Body of pancreas (tissue), 4 donors: ENCODE results near the gene HLX. TPM values are rescaled to one million over a fixed set of nuclear protein-coding genes. Genes with fewer than 3 reads are reported as not detected.

Source experiments
- ATAC-seq: fragments of 150-250 bp; one replicate; pipeline ENCODE4 v1.9.1; 2016
- DNase-seq, 4 donors: peaks; one replicate each; pipeline ENCODE4 v3.0.0-alpha.2; 2019
- H3K27ac ChIP-seq, 4 donors: fragments of 200-600 bp; sonication (generic); 1 replicate in 3 of 4; 2 replicates in 1 of 4; pipeline versions ENCODE4 v1.5.1 to v1.6.1; 2016 to 2019; ENCODE audit warnings: mild to moderate bottlenecking in 1 of 4, mixed read lengths in 1 of 4, moderate library complexity in 1 of 4
- H3K27me3 ChIP-seq, 2 donors: fragments of 200-600 bp; sonication (generic); one replicate each; pipeline ENCODE4 v1.6.0; 2016; ENCODE audit warnings: mild to moderate bottlenecking in 1 of 2
- H3K36me3 ChIP-seq, 2 donors: fragments of 200-600 bp; sonication (generic); replicated peaks in 1 of 2; 2 replicates each; pipeline ENCODE4 v1.5.1; 2016; ENCODE audit warnings: low read depth in 2 of 2; ENCODE audit not compliant: insufficient read depth in 1 of 2
- H3K4me1 ChIP-seq: fragments of 200-600 bp; sonication (generic); one replicate; pipeline ENCODE4 v1.6.0; 2016
- H3K4me3 ChIP-seq, 2 donors: fragments of 200-600 bp; sonication (generic); 1 replicate in 1 of 2; 2 replicates in 1 of 2; pipeline ENCODE4 v1.5.1; 2016 to 2019
- H3K9me3 ChIP-seq, 3 donors: fragments of 200-600 bp; sonication (generic); 1 replicate in 2 of 3; 2 replicates in 1 of 3; pipeline ENCODE4 v1.5.1; 2016
- POLR2A ChIP-seq, 3 donors: fragments of 450-650 bp; IDR thresholded peaks; one replicate each; pipeline ENCODE4 v1.6.1; 2016; ENCODE audit warnings: antibody characterized with exemption in 3 of 3, mild to moderate bottlenecking in 2 of 3
- WGBS, 2 donors: methylation state at CpG; one replicate each; pipeline ENCODE4 v1.1.5; 2017; 5-methylcytosine and 5-hydroxymethylcytosine counted together
- intact Hi-C: fragments of 100-400 bp; cut with DNase I; formaldehyde crosslinking; loops from one replicate; pipeline ENCODE4 v1.15.1; 2023
- total RNA-seq, 2 donors: library from RNA; depleted of rRNA; stranded (reverse); fragments of >200 nt; gene quantifications; one replicate each; pipeline ENCODE4 v1.1.0, GENCODE V29; 2016
- TF ChIP-seq, protein P1 (sequence below), 7 experiments: fragments of 450-650 bp in 4 of 7; fragments of 200-600 bp in 3 of 7; sonication (generic) in 3 of 7; IDR thresholded peaks; one replicate each; pipeline ENCODE4 v1.5.1; 2016 to 2019; ENCODE audit warnings: antibody characterized with exemption in 7 of 7

Gene HLX
- total RNA-seq, 2 donors from 2014 or later = 1.6 to 1.8 TPM

DNA sequence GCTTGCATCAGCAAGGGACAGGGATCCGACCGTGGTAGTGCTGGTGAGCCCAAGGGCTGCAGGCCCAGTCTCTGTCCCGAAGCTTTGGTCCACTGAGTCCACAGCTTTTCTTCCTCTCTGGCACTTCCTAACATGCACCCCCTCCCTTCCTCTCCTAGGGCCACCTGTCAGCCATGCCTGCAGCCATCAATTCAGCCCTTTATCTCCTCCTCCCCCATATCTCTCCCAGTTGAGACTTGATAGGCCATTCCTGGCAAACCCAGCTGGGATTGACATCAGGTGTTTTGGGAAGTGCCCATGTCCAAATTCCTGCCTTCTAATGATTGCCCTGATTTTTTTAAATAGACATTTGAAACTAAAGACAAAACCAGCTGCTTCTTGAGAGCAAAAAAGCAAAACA, 25.6 kb downstream of the HLX start:
- no peaks in the 10 kb centered on the region for H3K27me3 ChIP-seq
- H3K9me3 ChIP-seq = no peaks in the 10 kb centered on the region
- no peak overlapping the region for H3K4me3 ChIP-seq
- DNase-seq = no peak
- 92 to 94% methylated on average over 3 of the region's 3 CpGs for WGBS, 2 donors
- no peak overlapping the region for H3K27ac ChIP-seq
- intact Hi-C loops = loop anchor here (10.0 kb wide), 1 partner anchor 530 kb away; no protein-coding TSS in a partner anchor
- no peak for TF ChIP-seq POLR2A (IDR thresholded peaks at IDR 0.05)
- TF ChIP-seq, protein P1, sequence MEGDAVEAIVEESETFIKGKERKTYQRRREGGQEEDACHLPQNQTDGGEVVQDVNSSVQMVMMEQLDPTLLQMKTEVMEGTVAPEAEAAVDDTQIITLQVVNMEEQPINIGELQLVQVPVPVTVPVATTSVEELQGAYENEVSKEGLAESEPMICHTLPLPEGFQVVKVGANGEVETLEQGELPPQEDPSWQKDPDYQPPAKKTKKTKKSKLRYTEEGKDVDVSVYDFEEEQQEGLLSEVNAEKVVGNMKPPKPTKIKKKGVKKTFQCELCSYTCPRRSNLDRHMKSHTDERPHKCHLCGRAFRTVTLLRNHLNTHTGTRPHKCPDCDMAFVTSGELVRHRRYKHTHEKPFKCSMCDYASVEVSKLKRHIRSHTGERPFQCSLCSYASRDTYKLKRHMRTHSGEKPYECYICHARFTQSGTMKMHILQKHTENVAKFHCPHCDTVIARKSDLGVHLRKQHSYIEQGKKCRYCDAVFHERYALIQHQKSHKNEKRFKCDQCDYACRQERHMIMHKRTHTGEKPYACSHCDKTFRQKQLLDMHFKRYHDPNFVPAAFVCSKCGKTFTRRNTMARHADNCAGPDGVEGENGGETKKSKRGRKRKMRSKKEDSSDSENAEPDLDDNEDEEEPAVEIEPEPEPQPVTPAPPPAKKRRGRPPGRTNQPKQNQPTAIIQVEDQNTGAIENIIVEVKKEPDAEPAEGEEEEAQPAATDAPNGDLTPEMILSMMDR (IDR thresholded peaks at IDR 0.05) = no peak
- ATAC-seq = no peak
- H3K4me1 ChIP-seq = no peaks in the 10 kb centered on the region
- no peaks in the 10 kb centered on the region for H3K36me3 ChIP-seq

DNA sequence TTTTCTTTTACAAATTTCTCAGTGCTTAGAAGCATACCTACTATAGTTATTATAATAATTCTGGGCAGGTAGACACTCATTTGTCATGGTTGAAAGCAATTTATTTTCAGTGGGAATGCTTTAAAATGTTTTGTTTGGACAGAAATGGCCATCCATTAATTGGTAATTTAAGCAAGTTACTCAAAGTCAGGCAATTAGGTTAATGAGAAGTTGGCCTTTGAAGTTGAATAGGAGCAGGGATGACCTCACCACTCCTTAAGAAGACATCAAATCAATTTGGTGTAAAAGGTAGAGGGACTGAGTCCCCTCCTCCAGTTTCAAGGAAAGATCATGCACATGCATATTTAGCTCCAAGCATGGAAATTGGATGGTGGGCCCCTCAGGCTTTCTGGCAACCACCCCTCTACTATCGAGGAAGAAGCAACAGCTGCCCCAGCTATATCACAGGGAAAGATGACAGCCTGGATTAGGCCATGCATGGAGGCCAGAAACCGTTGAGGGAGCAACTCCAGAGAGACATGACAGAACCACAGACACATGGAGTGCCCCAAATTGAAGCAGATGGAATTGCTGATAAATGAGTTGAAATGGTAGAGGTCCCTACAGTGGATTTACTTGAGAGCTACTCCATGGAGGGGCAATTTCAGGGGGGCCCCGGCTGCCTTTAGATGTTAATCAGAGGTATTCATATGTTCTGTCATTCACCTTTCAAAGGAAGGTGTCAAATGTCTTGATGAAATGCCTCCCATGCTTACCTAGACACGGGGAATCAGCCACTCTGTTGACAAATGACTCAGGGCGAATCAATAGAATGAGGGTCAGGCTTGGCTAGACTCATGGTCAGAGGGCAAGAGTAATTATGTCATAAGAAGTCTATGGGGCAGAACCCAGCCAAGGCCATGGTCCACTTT, 26.7 kb downstream of the HLX start:
- 47% methylated on average over 5 of the region's 5 CpGs for WGBS, 2 donors
- Histone ChIP-seq H3K4me1 (no peaks in the 10 kb centered on the region), H3K4me3 (no peak overlapping the region), H3K27me3 (no peaks in the 10 kb centered on the region), H3K9me3 (no peaks in the 10 kb centered on the region), H3K36me3 (no peaks in the 10 kb centered on the region), H3K27ac (no peak overlapping the region)
- TF ChIP-seq, protein P1 (IDR thresholded peaks at IDR 0.05) = no peak
- TF ChIP-seq POLR2A (IDR thresholded peaks at IDR 0.05) = no peak
- DNase-seq (no peak), ATAC-seq (no peak)
- intact Hi-C loops = loop anchor here (10.0 kb wide), 1 partner anchor 529 kb away; no protein-coding TSS in a partner anchor

DNA sequence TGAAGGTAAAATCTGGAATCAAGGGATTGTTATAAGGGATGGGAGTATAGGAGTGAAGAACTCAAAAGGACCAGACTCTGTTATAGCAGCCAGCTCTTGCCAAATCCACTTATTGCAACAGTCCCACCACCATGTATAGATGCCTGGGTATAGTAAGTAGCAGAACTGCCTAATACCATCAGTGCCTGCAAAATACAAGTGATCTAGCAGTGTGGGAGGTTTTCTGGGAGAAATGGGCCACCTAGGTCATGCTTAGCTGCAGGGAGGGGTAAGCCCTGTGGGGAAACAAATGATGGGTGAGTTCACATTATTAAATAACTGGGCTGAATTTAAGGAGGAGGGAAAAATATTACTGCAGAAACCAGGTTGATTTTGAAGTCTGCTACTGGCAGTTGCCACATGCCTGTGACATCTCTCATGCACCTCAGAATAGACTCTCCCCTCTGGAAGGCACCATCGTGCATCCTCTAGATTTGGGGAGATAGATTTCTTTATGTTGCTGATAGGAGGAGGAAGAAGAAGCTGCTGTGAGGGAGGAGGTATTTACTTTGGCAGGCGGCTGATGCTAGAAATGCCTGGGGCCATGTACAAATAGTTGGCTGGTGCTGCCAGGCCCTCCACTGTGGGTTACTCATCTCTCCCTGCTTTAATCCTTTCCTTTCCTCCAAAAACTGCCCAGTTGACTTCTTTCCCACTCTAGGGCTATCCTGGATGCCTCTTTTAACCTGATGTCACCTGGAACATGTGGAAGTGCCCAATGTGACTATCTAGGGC, 27.5 kb downstream of the HLX start:
- Histone ChIP-seq H3K36me3 (no peaks in the 10 kb centered on the region), H3K4me1 (no peaks in the 10 kb centered on the region), H3K9me3 (no peaks in the 10 kb centered on the region), H3K27ac (no peak overlapping the region), H3K27me3 (no peaks in the 10 kb centered on the region), H3K4me3 (no peak overlapping the region)
- ATAC-seq = no peak
- TF ChIP-seq, protein P1 (IDR thresholded peaks at IDR 0.05) = no peak
- no peak for DNase-seq
- WGBS, 2 donors = 48 to 63% methylated on average over 2 of the region's 2 CpGs
- intact Hi-C loops = loop anchor here (10.0 kb wide), 1 partner anchor 528 kb away; no protein-coding TSS in a partner anchor

DNA sequence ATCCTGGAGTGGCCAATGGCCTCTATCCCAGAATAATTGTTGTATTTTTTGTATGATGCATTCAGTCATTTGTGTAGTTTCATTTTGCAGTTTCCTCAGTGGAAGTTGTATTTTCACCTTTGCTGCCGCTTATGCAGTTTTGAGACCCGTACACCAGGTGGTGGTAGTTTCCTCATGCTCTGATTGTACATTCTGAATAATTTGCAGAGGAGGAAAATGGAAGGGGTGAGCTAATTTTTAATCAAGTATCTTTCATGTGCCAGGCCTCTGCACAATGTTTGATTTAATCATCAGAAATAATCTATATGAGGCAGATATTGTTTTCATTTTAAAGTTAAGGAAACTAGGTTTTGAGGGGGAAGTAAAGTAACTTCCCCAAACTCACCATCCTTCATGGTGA, 29.5 kb downstream of the HLX start:
- ATAC-seq (peak; percentile 62), DNase-seq (peak; percentile 26 to 44 (median 38))

More for the DNA sequence above, 29.5 kb downstream of the HLX start:
- no peaks in the 10 kb centered on the region for H3K9me3 ChIP-seq
- H3K4me3 ChIP-seq = no peak overlapping the region
- TF ChIP-seq, protein P1 (IDR thresholded peaks at IDR 0.05) = peak in 6 of 7 experiments; percentile 31 to 80 (median 70)
- no peak for TF ChIP-seq POLR2A (IDR thresholded peaks at IDR 0.05)
- H3K27ac ChIP-seq = no peak overlapping the region
- WGBS, 2 donors = 7 to 34% methylated on average over 2 of the region's 2 CpGs
- no peaks in the 10 kb centered on the region for H3K27me3 ChIP-seq
- H3K36me3 ChIP-seq = no peaks in the 10 kb centered on the region
- intact Hi-C loops = loop anchor here (10.0 kb wide), 1 partner anchor 526 kb away; no protein-coding TSS in a partner anchor
- no peaks in the 10 kb centered on the region for H3K4me1 ChIP-seq
